Pancreas (tissue), 10 donors: ENCODE measurements around the gene ROBO3. TPM values are rescaled to one million over a fixed set of nuclear protein-coding genes. Genes with fewer than 3 reads are reported as not detected.
A peak's percentile ranks its signal among the peaks of the same experiment; 100 is the strongest.

Source experiments
- ATAC-seq, 4 donors: fragments of 200-7000 bp; cut with Tn5 transposase; one replicate each; pipeline versions ENCODE4 v1.8.0 to v1.9.1; 2020; ENCODE audit warnings: mild to moderate bottlenecking in 4 of 4, moderate library complexity in 4 of 4
- DNase-seq, 6 donors: peaks; one replicate each; pipeline ENCODE4 v3.0.0-alpha.2; 2020
- FAIRE-seq: peaks from 2 replicates; lab custom pipeline; 2012; peaks lifted over from hg19 to GRCh38; lab: Jason Lieb, UNC
- H3K27ac ChIP-seq, 4 donors: fragments of 200-600 bp; sonication (generic); 1 replicate in 3 of 4; 2 replicates in 1 of 4; pipeline versions ENCODE4 v1.5.0 to v1.8.0; 2020
- H3K27me3 ChIP-seq, 4 donors: fragments of 200-600 bp; one replicate each; pipeline ENCODE4 v1.8.0; 2021
- H3K36me3 ChIP-seq, 3 donors: fragments of 200-600 bp; sonication (generic) in 1 of 3; one replicate each; pipeline versions ENCODE4 v1.5.0 to v1.8.0; 2020 to 2021
- H3K4me1 ChIP-seq, 3 donors: fragments of 200-600 bp; one replicate each; pipeline ENCODE4 v1.8.0; 2021
- H3K4me3 ChIP-seq, 4 donors: fragments of 200-600 bp; sonication (generic) in 2 of 4; one replicate each; pipeline versions ENCODE4 v1.5.0 to v1.8.0; 2020 to 2021
- H3K9me3 ChIP-seq, 4 donors: fragments of 200-600 bp; one replicate each; pipeline ENCODE4 v1.8.0; 2021
- WGBS, 2 donors: extraction: QIAGEN DNeasy Blood & Tissue Kit; methylation state at CpG; one replicate each; pipeline ENCODE4 v1.1.7; 2013; 5-methylcytosine and 5-hydroxymethylcytosine counted together
- intact Hi-C, 3 donors: fragments of 100-400 bp; cut with DNase I; formaldehyde crosslinking; loops; one replicate each; pipeline versions ENCODE4 v1.11.1 to v1.14.2; 2022
- polyA plus RNA-seq, 2 donors: library from polyadenylated mRNA; stranded (reverse); fragments of 200-250 nt; gene quantifications; one replicate each; pipeline ENCODE4 v1.2.3, GENCODE V29; 2013
- total RNA-seq, 6 donors: library from RNA; stranded (reverse); fragmentation: NEBNext Ultra II Directional in 4 of 6; extraction: Animal tissue kit (Norgen Biotek cat#: 25700) in 4 of 6; gene quantifications; one replicate each; pipeline versions ENCODE4 v1.2.1 to v1.2.4, GENCODE V29; 2021 to 2023
- TF ChIP-seq, protein P1 (sequence below), 4 donors: fragments of 200-600 bp; sonication (generic) in 3 of 4; IDR thresholded peaks; one replicate each; pipeline versions ENCODE4 v1.5.0 to v1.8.0; 2021; ENCODE audit warnings: antibody characterized with exemption in 4 of 4
- donor health status: healthy with polysubstance abuse.
- donor health status: DM: no; HTN: no; CAD: no; lungs with moderate emphysema.
- donor health status: DM: no; HTN: no; CAD: no.
- donor health status: control.
- donor health status: control.
- donor health status: Bipolar disorder and iron deficiency.
- donor health status: DM: yes; HTN: yes; CAD: no.
- donor health status: DM: no; HTN: no; CAD: no.
- donor health status: DM: no; HTN: no; CAD: no.
- donor health status: DM: yes; HTN: yes; CAD: no.

ROBO3 gene
- total and polyA plus RNA-seq, 8 donors: 1.1 to 25.0 (median 2.8) TPM

DNA sequence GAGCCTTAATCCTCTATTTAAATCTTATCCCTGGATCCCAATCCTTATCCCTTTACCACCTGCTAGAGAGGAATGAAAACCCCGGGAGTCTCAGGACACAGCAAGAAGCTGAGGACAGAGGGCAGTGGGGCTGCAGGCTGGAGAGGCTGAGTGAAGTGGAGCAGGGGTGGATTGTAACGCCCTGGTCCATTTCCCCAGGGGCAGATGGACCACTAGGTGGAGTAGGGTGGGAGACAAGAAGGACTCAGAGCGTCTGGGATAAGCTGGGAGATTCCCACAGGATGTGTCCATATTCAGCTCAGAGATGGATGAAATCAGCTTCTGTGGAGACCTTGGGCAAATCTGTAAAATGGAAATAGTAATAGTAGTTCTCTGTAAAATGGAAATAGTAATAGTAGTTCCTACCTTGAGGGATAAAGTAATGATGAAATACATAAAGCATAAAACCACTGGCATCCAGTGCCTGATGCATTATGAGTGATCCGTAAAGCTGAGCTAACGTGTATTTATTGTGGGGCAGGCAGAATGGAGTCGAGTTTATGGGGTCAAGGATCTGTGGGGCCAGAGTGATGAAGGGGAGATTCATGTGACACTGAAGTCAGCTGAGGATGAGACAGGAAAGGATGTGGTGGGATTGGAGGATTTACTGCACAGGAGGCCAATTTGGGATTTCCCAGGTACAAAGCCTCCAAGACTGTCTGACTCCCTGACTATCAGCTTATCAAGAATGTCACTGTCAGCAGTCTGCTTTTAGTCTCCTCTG lies 34.3 kb downstream of the ROBO3 start:
- TF ChIP-seq, protein P1, sequence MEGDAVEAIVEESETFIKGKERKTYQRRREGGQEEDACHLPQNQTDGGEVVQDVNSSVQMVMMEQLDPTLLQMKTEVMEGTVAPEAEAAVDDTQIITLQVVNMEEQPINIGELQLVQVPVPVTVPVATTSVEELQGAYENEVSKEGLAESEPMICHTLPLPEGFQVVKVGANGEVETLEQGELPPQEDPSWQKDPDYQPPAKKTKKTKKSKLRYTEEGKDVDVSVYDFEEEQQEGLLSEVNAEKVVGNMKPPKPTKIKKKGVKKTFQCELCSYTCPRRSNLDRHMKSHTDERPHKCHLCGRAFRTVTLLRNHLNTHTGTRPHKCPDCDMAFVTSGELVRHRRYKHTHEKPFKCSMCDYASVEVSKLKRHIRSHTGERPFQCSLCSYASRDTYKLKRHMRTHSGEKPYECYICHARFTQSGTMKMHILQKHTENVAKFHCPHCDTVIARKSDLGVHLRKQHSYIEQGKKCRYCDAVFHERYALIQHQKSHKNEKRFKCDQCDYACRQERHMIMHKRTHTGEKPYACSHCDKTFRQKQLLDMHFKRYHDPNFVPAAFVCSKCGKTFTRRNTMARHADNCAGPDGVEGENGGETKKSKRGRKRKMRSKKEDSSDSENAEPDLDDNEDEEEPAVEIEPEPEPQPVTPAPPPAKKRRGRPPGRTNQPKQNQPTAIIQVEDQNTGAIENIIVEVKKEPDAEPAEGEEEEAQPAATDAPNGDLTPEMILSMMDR (IDR thresholded peaks at IDR 0.05): no peak
- ATAC-seq: no peak
- H3K27me3 ChIP-seq: no peaks in the 10 kb centered on the region
- no peak overlapping the region for H3K4me3 ChIP-seq
- no peak for DNase-seq
- no peaks in the 10 kb centered on the region for H3K36me3 ChIP-seq
- WGBS, 2 donors: 44 to 45% methylated on average over 6 of the region's 6 CpGs
- no peak overlapping the region for H3K27ac ChIP-seq
- intact Hi-C loops: no loop called here
- no peaks in the 10 kb centered on the region for H3K4me1 ChIP-seq
- FAIRE-seq: no peak
- no peaks in the 10 kb centered on the region for H3K9me3 ChIP-seq

DNA sequence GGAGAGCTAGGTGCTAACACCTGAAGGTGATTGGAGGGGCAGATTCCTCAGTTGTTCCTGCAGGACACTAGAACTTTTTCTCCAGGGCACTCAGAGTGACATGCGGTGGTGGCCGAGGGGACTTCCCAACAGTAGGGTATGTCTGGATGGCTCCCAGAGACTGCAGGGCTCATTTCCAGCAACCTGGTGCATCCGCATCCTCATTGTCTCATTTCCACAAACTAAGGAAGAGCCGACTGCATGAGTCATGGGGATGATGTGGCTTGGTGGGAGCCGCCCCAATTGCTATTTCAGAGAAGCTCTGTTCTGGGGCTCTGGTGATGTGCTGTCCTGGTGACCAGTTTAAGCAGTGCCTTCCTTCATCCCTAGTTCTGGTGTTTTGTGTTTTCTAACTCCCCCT lies 35.2 kb downstream of the ROBO3 start:
- no peak for FAIRE-seq
- 60 to 62% methylated on average over 5 of the region's 5 CpGs for WGBS, 2 donors
- Histone ChIP-seq H3K27ac (no peak overlapping the region), H3K4me3 (no peak overlapping the region), H3K36me3 (no peaks in the 10 kb centered on the region), H3K27me3 (no peaks in the 10 kb centered on the region), H3K4me1 (no peaks in the 10 kb centered on the region), H3K9me3 (no peaks in the 10 kb centered on the region)
- DNase-seq: no peak
- intact Hi-C loops: no loop called here
- peak in 2 of 4 donors; percentile 21 to 36 for ATAC-seq
- TF ChIP-seq, protein P1 (IDR thresholded peaks at IDR 0.05): no peak

- intact Hi-C loops: no loop called here
- Histone ChIP-seq H3K27ac (no peak overlapping the region), H3K9me3 (no peaks in the 10 kb centered on the region), H3K4me3 (no peak overlapping the region), H3K27me3 (no peaks in the 10 kb centered on the region), H3K4me1 (no peaks in the 10 kb centered on the region), H3K36me3 (no peaks in the 10 kb centered on the region)
- ATAC-seq (no peak), DNase-seq (no peak), FAIRE-seq (no peak)
- 92 to 100% methylated on average over 1 of the region's 1 CpG for WGBS, 2 donors
- TF ChIP-seq, protein P1 (IDR thresholded peaks at IDR 0.05): no peak
These were observed 37.4 kb downstream of the ROBO3 start for GRCh38 chr11:124902616-124903015.

- 72 to 78% methylated on average over 3 of the region's 3 CpGs for WGBS, 2 donors
- intact Hi-C loops: no loop called here
- FAIRE-seq (no peak), DNase-seq (no peak), ATAC-seq (no peak)
- Histone ChIP-seq H3K9me3 (no peaks in the 10 kb centered on the region), H3K27ac (no peak overlapping the region), H3K27me3 (no peaks in the 10 kb centered on the region), H3K4me1 (no peaks in the 10 kb centered on the region), H3K36me3 (no peaks in the 10 kb centered on the region), H3K4me3 (no peak overlapping the region)
- TF ChIP-seq, protein P1 (IDR thresholded peaks at IDR 0.05): no peak
These were observed 50.5 kb downstream of the ROBO3 start for GRCh38 chr11:124915541-124916369.

DNA sequence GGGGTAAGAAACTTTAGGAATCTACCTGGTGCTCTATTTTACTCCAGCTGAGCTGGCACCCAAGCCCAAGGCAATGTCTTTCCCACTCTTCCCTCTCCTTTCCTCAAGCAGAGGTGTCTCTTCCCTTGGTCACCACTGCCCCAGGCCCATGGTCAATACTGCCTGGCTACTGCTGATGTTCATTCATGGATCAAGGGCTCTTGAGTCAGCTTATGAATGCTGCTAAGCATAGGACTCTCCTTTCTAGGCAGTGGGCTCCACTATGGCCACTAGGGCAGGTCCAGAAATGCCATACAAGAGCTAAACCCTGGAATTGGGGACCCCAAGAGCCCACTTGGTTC lies 51.1 kb downstream of the ROBO3 start:
- no peak for ATAC-seq
- FAIRE-seq: no peak
- no peak for DNase-seq
- no peaks in the 10 kb centered on the region for H3K9me3 ChIP-seq
- no peak overlapping the region for H3K27ac ChIP-seq
- peaks cover 0 to 3% (median 0%) of the 10 kb centered on the region in 4 donors for H3K27me3 ChIP-seq
- no peak overlapping the region for H3K4me3 ChIP-seq
- no peaks in the 10 kb centered on the region for H3K36me3 ChIP-seq
- H3K4me1 ChIP-seq: no peaks in the 10 kb centered on the region
- intact Hi-C loops: no loop called here
- TF ChIP-seq, protein P1 (IDR thresholded peaks at IDR 0.05): no peak
